SU-DHL-6 (cell line): ENCODE data around the gene DEPDC7.

Source experiments
- CTCF ChIP-seq: fragments of 200-600 bp; sonication (generic); IDR thresholded peaks from one replicate; pipeline ENCODE4 v1.5.1; 2017; ENCODE audit warnings: antibody characterized with exemption, mild to moderate bottlenecking, low read length, moderate library complexity; ENCODE audit not compliant: insufficient read depth, poor library complexity, severe bottlenecking
- EZH2phosphoT487 ChIP-seq: fragments of 200-600 bp; sonication (generic), shearing (Covaris generic); conservative IDR thresholded peaks from 2 replicates; pipeline ENCODE4 v1.6.1; 2018; ENCODE audit warnings: mild to moderate bottlenecking, antibody characterized with exemption, low read length, moderate library complexity, mixed read lengths

- TF ChIP-seq EZH2phosphoT487 = no peak
- TF ChIP-seq CTCF = no peak
Observed at GRCh38 chr11:33025339-33025722, 9.7 kb downstream of the DEPDC7 start.
